Ovary (tissue), 9 donors: ENCODE results near the gene SLC35C1. TPM values are rescaled to one million over a fixed set of nuclear protein-coding genes. Genes with fewer than 3 reads are reported as not detected.
"Not testable (repeated sequence)": the region's sequence is repeated elsewhere in the genome, so short reads cannot be mapped to it uniquely, and the experiment has no call there.

Experiments
- DNase-seq, 5 donors: peaks; one replicate each; pipeline ENCODE4 v3.0.0-alpha.2; 2019 to 2020
- H3K27ac ChIP-seq, 2 donors: fragments of 200-600 bp; one replicate each; pipeline versions ENCODE4 v1.5.1 to v1.8.0; 2019 to 2022
- H3K27me3 ChIP-seq: fragments of 200-600 bp; one replicate; pipeline ENCODE4 v1.8.0; 2022
- H3K36me3 ChIP-seq: fragments of 200-600 bp; sonication (generic); one replicate; pipeline ENCODE4 v1.5.1; 2019
- H3K4me1 ChIP-seq: one replicate; pipeline ENCODE4 v1.8.1; 2013; ENCODE audit warnings: mild to moderate bottlenecking, moderate library complexity; ENCODE audit not compliant: insufficient read depth
- H3K4me3 ChIP-seq: fragments of 200-600 bp; sonication (generic); one replicate; pipeline ENCODE4 v1.5.1; 2017
- H3K9me3 ChIP-seq, 2 donors: fragments of 200-600 bp in 1 of 2; sonication (generic) in 1 of 2; one replicate each; pipeline versions ENCODE4 v1.5.1 to v1.8.1; 2013 to 2019; ENCODE audit warnings: mild to moderate bottlenecking in 1 of 2, moderate library complexity in 1 of 2
- EP300 ChIP-seq: sonication (generic); formaldehyde crosslinking; IDR thresholded peaks from one replicate; pipeline ENCODE4 v1.6.1; 2017; ENCODE audit warnings: antibody characterized with exemption
- POLR2A ChIP-seq: fragments of 450-650 bp; IDR thresholded peaks from one replicate; pipeline ENCODE4 v1.6.1; 2017; ENCODE audit warnings: antibody characterized with exemption, mild to moderate bottlenecking, moderate library complexity
- WGBS, 3 donors: extraction: QIAGEN DNeasy Blood & Tissue Kit in 1 of 3; methylation state at CpG; one replicate each; pipeline versions ENCODE4 v1.1.5 to v1.1.7; 2013 to 2017; 5-methylcytosine and 5-hydroxymethylcytosine counted together
- intact Hi-C, 4 donors: fragments of 100-400 bp; cut with DNase I; formaldehyde crosslinking; loops; one replicate each; pipeline versions ENCODE4 v1.11.0 to v1.15.1; 2022 to 2023
- polyA plus RNA-seq, 2 donors: library from polyadenylated mRNA; stranded (reverse); fragments of 200-250 nt in 1 of 2; fragments of 350-450 nt in 1 of 2; fragmentation: Illumina TruSeq in 1 of 2; extraction: RNeasy Lipid Tissue Mini Kit (QIAGEN cat#74804) in 1 of 2; gene quantifications; one replicate each; pipeline ENCODE4 v1.2.3, GENCODE V29; 2013 to 2014
- total RNA-seq, 7 donors: library from RNA; depleted of rRNA in 2 of 7; stranded (reverse); fragments of >200 nt in 2 of 7; fragmentation: NEBNext Ultra II Directional in 3 of 7; extraction: Animal tissue kit (Norgen Biotek cat#: 25700) in 3 of 7; gene quantifications; one replicate each; pipeline versions ENCODE4 v1.1.0 to v1.2.4, GENCODE V29; 2016 to 2023
- TF ChIP-seq, protein P1 (sequence below), 3 donors: fragments of 450-650 bp in 2 of 3; fragments of 200-600 bp in 1 of 3; IDR thresholded peaks; one replicate each; pipeline versions ENCODE4 v1.5.1 to v1.8.0; 2016 to 2022; ENCODE audit warnings: antibody characterized with exemption in 3 of 3, mild to moderate bottlenecking in 1 of 3
- donor health status: DM: no; HTN: no; CAD: no; lungs with moderate emphysema.
- donor health status: DM: no; HTN: no; CAD: no.
- donor health status: Bipolar disorder and iron deficiency.
- donor health status: DM: yes; HTN: yes; CAD: no.
- donor health status: DM: no; HTN: no; CAD: no.
- donor health status: DM: yes; HTN: yes; CAD: no.

Gene SLC35C1
- total and polyA plus RNA-seq, 9 donors = 5.9 to 13.8 (median 9.6) TPM

DNA sequence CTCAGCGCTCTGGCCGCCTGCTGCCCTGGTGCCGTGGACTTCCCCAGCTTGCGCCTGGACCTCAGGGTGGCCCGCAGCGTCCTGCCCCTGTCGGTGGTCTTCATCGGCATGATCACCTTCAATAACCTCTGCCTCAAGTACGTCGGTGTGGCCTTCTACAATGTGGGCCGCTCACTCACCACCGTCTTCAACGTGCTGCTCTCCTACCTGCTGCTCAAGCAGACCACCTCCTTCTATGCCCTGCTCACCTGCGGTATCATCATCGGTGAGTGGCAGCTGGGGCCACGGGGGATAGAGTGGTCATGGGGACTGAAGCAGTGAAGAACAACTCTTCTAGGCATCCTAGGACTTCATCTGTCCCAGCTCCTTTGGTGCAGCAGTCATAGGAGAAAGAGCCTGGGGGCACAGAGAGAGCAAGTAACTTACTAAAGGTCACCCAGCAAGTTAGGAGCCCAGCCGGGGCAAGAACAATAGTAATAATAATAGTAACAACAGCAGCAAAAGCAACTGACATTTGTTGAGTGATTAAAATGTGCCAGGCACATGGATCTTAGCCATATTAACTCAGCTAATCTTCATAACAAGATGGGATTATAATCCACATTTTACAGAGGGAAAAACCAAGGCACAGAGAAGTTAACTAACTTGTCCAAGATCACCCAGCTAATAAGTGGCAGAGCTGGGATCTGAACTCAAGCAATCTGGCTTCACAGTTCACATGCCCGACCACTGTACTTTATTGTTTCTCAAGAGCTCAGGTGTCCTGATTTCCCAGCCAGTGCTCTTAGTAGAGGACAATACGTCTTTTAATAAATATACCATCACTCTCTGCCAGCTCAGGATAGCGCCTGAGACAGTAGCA is 1.4 kb downstream of the SLC35C1 start:
- intact Hi-C loops = no loop called here
- Histone ChIP-seq H3K36me3 (no peaks in the 10 kb centered on the region), H3K4me3 (peak overlapping the region; percentile 70), H3K27me3 (no peaks in the 10 kb centered on the region), H3K9me3 (no peaks in the 10 kb centered on the region), H3K27ac (no peak overlapping the region), H3K4me1 (peaks cover 11% of the 10 kb centered on the region)
- DNase-seq = peak in 1 of 5 donors; percentile 47
- TF ChIP-seq, protein P1, sequence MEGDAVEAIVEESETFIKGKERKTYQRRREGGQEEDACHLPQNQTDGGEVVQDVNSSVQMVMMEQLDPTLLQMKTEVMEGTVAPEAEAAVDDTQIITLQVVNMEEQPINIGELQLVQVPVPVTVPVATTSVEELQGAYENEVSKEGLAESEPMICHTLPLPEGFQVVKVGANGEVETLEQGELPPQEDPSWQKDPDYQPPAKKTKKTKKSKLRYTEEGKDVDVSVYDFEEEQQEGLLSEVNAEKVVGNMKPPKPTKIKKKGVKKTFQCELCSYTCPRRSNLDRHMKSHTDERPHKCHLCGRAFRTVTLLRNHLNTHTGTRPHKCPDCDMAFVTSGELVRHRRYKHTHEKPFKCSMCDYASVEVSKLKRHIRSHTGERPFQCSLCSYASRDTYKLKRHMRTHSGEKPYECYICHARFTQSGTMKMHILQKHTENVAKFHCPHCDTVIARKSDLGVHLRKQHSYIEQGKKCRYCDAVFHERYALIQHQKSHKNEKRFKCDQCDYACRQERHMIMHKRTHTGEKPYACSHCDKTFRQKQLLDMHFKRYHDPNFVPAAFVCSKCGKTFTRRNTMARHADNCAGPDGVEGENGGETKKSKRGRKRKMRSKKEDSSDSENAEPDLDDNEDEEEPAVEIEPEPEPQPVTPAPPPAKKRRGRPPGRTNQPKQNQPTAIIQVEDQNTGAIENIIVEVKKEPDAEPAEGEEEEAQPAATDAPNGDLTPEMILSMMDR (IDR thresholded peaks at IDR 0.05) = no peak
- no peak for TF ChIP-seq EP300
- TF ChIP-seq POLR2A = no peak
- 52 to 72% (median 62%) methylated on average over 20 of the region's 20 CpGs for WGBS, 3 donors

DNA sequence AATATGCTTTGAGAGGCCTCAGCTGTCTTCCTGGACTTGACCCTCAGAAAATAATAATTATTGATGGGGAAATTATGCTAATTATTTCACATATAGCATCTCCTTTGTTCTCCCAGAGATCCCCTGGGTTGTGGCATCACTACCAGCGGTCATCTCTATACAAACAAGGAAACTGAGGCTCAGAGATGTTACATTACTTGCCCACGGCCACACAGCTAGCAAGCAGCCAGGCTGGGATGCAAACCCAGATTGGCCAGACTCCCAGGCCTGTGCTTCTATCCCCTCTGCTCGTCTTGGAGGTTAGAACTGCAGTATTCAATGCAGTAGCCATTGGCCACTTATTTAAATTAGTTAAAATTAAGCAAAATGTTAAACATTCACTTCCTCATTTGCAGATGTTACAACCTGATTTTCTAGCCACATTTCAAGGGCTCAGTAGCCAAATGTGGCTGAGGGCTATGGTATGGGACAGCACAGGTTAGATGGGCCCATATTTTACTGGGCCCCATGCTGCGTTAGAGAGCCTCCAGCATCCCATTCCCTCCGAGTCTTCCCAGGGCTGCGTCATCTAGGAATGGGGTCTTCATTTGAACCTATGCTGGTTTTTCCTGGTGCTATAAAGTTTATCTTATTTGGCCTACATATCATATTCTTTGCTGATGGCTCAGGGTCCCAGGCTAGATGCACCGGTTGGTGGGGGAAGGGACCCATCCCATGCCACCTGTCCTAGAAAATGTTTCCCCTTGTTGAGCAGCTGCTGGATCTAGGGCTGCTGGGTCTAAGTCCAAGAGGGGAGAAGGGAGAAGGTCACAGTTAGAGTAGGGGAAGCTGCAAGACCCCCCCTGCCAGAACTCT is 2.2 kb downstream of the SLC35C1 start:
- TF ChIP-seq EP300 = no peak
- TF ChIP-seq, protein P1 (IDR thresholded peaks at IDR 0.05) = no peak
- TF ChIP-seq POLR2A = no peak
- Histone ChIP-seq H3K9me3 (no peaks in the 10 kb centered on the region), H3K27ac (no peak overlapping the region), H3K36me3 (no peaks in the 10 kb centered on the region), H3K27me3 (no peaks in the 10 kb centered on the region), H3K4me1 (peaks cover 11% of the 10 kb centered on the region), H3K4me3 (no peak overlapping the region)
- intact Hi-C loops = no loop called here
- 60 to 66% (median 60%) methylated on average over 7 of the region's 7 CpGs for WGBS, 3 donors
- no peak for DNase-seq

DNA sequence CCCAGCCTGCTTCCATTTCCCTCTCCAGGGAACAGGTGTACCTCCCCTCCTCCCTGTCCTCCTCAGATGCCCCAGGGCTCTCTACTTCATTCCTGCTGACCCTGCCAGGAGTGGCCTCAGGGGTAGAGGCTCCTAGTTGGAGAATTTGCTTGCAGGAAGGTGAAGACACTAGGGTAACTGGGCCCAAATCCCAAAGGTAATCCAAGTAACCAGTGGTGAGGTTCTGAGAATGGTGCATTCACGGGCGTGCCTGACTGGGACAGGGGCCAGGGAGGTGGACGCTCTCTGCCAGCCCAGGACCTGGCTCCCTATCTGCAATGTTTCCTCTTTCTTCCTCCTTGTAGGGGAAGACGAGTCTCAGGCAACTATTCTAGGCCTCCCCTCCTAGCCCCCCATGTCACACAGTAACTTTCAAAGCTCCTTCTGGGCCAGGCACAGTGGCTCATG is 2.9 kb downstream of the SLC35C1 start:
- Histone ChIP-seq H3K36me3 (no peaks in the 10 kb centered on the region), H3K9me3 (no peaks in the 10 kb centered on the region), H3K27ac (no peak overlapping the region), H3K4me1 (peaks cover 11% of the 10 kb centered on the region), H3K4me3 (no peak overlapping the region), H3K27me3 (no peaks in the 10 kb centered on the region)
- WGBS, 3 donors = 77 to 89% (median 87%) methylated on average over 4 of the region's 4 CpGs
- intact Hi-C loops = no loop called here
- TF ChIP-seq, protein P1 (IDR thresholded peaks at IDR 0.05) = no peak
- TF ChIP-seq EP300 = no peak
- no peak for TF ChIP-seq POLR2A
- DNase-seq = no peak

DNA sequence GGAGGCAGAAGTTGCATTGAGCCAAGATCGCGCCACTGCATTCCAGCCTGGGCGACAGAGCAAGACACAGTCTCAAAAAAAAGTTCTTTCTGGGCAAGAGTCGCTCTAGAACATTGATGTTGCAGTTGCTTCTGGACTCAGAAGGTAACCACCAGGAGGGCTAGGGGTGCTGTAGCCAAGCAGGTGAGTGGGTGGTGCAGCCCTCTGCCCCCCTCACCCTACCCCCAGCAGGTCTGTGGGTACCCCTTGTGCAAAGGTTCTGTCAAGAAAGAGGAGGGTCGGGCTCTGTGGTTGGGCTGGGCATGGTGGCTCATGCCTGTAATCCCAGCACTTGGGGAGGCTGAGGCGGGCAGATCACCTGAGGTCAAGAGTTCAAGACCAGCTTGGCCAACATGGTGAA is 3.5 kb downstream of the SLC35C1 start:
- H3K36me3 ChIP-seq, H3K4me3 ChIP-seq, H3K27me3 ChIP-seq, H3K9me3 ChIP-seq, DNase-seq, H3K27ac ChIP-seq, intact Hi-C loops: not testable (repeated sequence)
- WGBS, 3 donors = 93 to 96% (median 96%) methylated on average over 6 of the region's 6 CpGs
- H3K4me1 ChIP-seq = peaks cover 11% of the 10 kb centered on the region
